HCT116 (cell line): Measurements from ENCODE around the gene ANO2.

Source experiments
- CTCF ChIP-seq, 3 experiments: fragments of 200-600 bp in 1 of 3; sonication (generic) in 1 of 3; IDR thresholded peaks in 2 of 3; conservative IDR thresholded peaks in 1 of 3; 2 replicates each; pipeline ENCODE4 v1.5.1; 2012 to 2017; ENCODE audit warnings: low read depth in 2 of 3, low read length in 2 of 3, antibody characterized with exemption in 1 of 3, borderline replicate concordance in 1 of 3, control low read depth in 1 of 3, mild to moderate bottlenecking in 1 of 3, mixed read lengths in 1 of 3, mixed run types in 1 of 3, moderate library complexity in 1 of 3; ENCODE audit not compliant: insufficient read depth in 1 of 3
- EZH2 ChIP-seq: fragments of 200-600 bp; sonication (generic); IDR thresholded peaks from 2 replicates; pipeline ENCODE4 v1.6.1; 2017; ENCODE audit warnings: antibody characterized with exemption, mixed run types
- FOSL1 ChIP-seq: IDR thresholded peaks from 2 replicates; pipeline ENCODE4 v1.6.1; 2012; ENCODE audit warnings: low read depth
- JUND ChIP-seq: IDR thresholded peaks from 2 replicates; pipeline ENCODE4 v1.6.1; 2012
- MAX ChIP-seq: IDR thresholded peaks from 2 replicates; pipeline ENCODE4 v1.6.1; 2012
- POLR2A ChIP-seq: IDR thresholded peaks from 2 replicates; pipeline ENCODE4 v1.7.0; 2011; ENCODE audit warnings: borderline replicate concordance; ENCODE audit not compliant: insufficient read depth, insufficient read length; ENCODE audit errors: extremely low read depth
- POLR2AphosphoS5 ChIP-seq: IDR thresholded peaks from 2 replicates; pipeline ENCODE4 v1.6.1; 2011; ENCODE audit warnings: mild to moderate bottlenecking, low read depth, low read length, moderate library complexity
- RAD21 ChIP-seq: IDR thresholded peaks from 2 replicates; pipeline ENCODE4 v1.6.1; 2012; ENCODE audit warnings: low read depth, mild to moderate bottlenecking
- REST ChIP-seq: IDR thresholded peaks from 2 replicates; pipeline ENCODE4 v1.6.1; 2012; ENCODE audit warnings: low read depth
- YY1 ChIP-seq: IDR thresholded peaks from 2 replicates; pipeline ENCODE4 v1.6.1; 2011; ENCODE audit warnings: low read length, low read depth, moderate library complexity, mild to moderate bottlenecking; ENCODE audit not compliant: insufficient replicate concordance; ENCODE audit errors: extremely low read depth
- ZFX ChIP-seq: fragments of 450-650 bp; IDR thresholded peaks from 2 replicates; pipeline ENCODE4 v1.6.1; 2017

GRCh38 chr12:5899675-5900074, 45.4 kb downstream of the ANO2 start:
- TF ChIP-seq JUND (no peak), ZFX (no peak), POLR2AphosphoS5 (no peak), REST (no peak), CTCF (IDR thresholded peaks at IDR 0.05 in 2 of 3, conservative IDR thresholded peaks at IDR 0.05 in 1 of 3; ENCODE audit: borderline replicate concordance in 1 of 3, insufficient read depth in 1 of 3, low read depth in 2 of 3, low read length in 2 of 3) (no peak), YY1 (no peak), EZH2 (no peak), POLR2A (no peak), MAX (no peak), FOSL1 (no peak), RAD21 (no peak)
